Common myeloid progenitor, CD34-positive (primary cell): ENCODE measurements around the gene PIGH.

Experiments used
- CTCF ChIA-PET: fragments of 350-600 bp; sonication (Branson Sonifier 250); formaldehyde crosslinking; loops from one replicate; lab custom pipeline; 2021; ENCODE audit warnings: antibody characterized with exemption; lab: Charles Lee
- POLR2A ChIA-PET: fragments of 350-600 bp; sonication (Branson Sonifier 250); formaldehyde crosslinking; loops from one replicate; lab custom pipeline; 2021; ENCODE audit warnings: antibody characterized with exemption; lab: Charles Lee
- DNase-seq, 3 donors: peaks; one replicate each; pipeline versions ENCODE4 v3.0.0 to v3.0.0-alpha.2; 2013
- H3K27ac ChIP-seq, 2 experiments: 1 replicate in 1 of 2; 2 replicates in 1 of 2; pipeline ENCODE4 v1.7.0; 2013; ENCODE audit warnings: inconsistent platforms in 2 of 2, low read length in 2 of 2, mild to moderate bottlenecking in 2 of 2, low read depth in 1 of 2, moderate library complexity in 1 of 2; ENCODE audit not compliant: severe bottlenecking in 2 of 2, insufficient read depth in 1 of 2, poor library complexity in 1 of 2
- H3K27me3 ChIP-seq, 5 experiments: replicated peaks in 2 of 5; 1 replicate in 3 of 5; 2 replicates in 2 of 5; pipeline versions ENCODE4 v1.6.1 to v1.7.0; 2013; ENCODE audit warnings: low read length in 4 of 5, mild to moderate bottlenecking in 2 of 5, moderate library complexity in 2 of 5, inconsistent platforms in 1 of 5; ENCODE audit not compliant: insufficient read depth in 5 of 5, control insufficient read depth in 4 of 5
- H3K36me3 ChIP-seq, 4 experiments: 1 replicate in 2 of 4; 2 replicates in 2 of 4; pipeline versions ENCODE4 v1.6.1 to v1.7.0; 2013; ENCODE audit warnings: low read length in 3 of 4, control low read depth in 1 of 4, mild to moderate bottlenecking in 1 of 4; ENCODE audit not compliant: control insufficient read depth in 4 of 4, insufficient read depth in 4 of 4
- H3K4me1 ChIP-seq, 4 experiments: 1 replicate in 3 of 4; 2 replicates in 1 of 4; pipeline versions ENCODE4 v1.6.1 to v1.7.1; 2013; ENCODE audit warnings: low read length in 3 of 4, mild to moderate bottlenecking in 3 of 4, control low read depth in 1 of 4, inconsistent platforms in 1 of 4, moderate library complexity in 1 of 4; ENCODE audit not compliant: control insufficient read depth in 4 of 4, insufficient read depth in 4 of 4; ENCODE audit errors: control extremely low read depth in 1 of 4
- H3K4me3 ChIP-seq, 7 experiments: 1 replicate in 4 of 7; 2 replicates in 3 of 7; pipeline versions ENCODE4 v1.5.1 to v1.7.0; 2013; ENCODE audit warnings: mild to moderate bottlenecking in 7 of 7, low read length in 6 of 7, moderate library complexity in 6 of 7, inconsistent platforms in 2 of 7, low read depth in 2 of 7, control low read depth in 1 of 7; ENCODE audit not compliant: insufficient read depth in 4 of 7, control insufficient read depth in 1 of 7; ENCODE audit errors: extremely low read depth in 1 of 7
- H3K9me3 ChIP-seq, 5 experiments: 1 replicate in 4 of 5; 2 replicates in 1 of 5; pipeline versions ENCODE4 v1.6.1 to v1.7.1; 2013; ENCODE audit warnings: low read length in 4 of 5, mild to moderate bottlenecking in 2 of 5, inconsistent platforms in 1 of 5, low read depth in 1 of 5, moderate library complexity in 1 of 5; ENCODE audit not compliant: control insufficient read depth in 4 of 5, insufficient read depth in 2 of 5; ENCODE audit errors: control extremely low read depth in 1 of 5
- WGBS: methylation state at CpG from one replicate; pipeline ENCODE4 v1.1.5; 2013; ENCODE audit not compliant: insufficient coverage; 5-methylcytosine and 5-hydroxymethylcytosine counted together

PIGH gene

DNA sequence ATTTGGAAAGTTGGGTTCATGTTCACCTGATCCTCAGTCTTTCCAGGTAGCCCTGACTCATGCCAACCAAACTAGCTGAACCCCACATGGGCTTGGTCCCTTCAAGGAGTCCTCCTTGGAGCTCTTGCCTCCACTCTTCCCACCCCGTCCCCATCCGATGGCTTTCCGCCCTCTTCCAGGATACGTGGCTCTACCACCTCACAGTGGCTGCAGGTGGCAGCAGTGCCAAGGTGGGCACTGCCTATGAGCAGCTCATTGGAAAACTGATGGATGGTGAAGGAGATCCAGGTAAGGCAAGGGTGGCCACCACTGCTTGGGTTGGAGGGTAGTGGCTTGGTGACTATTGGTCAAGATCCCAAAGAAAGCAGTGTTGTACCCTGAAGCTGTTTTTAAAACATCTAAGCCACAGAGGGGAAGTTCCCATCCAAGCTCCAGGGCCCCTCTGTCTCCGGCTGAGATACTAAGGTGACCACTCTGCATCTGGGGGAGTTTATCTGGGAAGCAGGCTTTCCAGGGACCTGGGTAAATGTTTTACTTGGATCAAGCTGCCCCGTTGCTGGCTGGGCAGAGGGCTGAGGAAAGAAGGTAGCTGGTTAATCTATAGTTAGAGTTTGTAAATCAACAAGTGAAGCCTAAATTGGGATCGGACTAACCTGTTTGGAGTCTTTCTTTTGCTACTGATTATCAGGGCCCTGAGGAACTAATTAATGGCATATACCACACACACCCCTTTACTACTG, 23.7 kb downstream of the PIGH start:
- Histone ChIP-seq H3K4me3 (no peak overlapping the region), H3K9me3 (no peaks in the 10 kb centered on the region), H3K27me3 (peaks cover 0 to 10% (median 0%) of the 10 kb centered on the region in 5 experiments), H3K4me1 (no peaks in the 10 kb centered on the region), H3K27ac (no peak overlapping the region), H3K36me3 (no peaks in the 10 kb centered on the region)
- POLR2A ChIA-PET: no interaction called here
- no peak for DNase-seq
- CTCF ChIA-PET: interaction anchor here (0.8 to 12.2 kb wide), 9 partner anchors 8 to 148 kb away, joined by 3 to 131 read pairs (median 4); partner anchors contain the start of gene TMEM229B
- WGBS: 98% methylated on average over 6 of the region's 7 CpGs

DNA sequence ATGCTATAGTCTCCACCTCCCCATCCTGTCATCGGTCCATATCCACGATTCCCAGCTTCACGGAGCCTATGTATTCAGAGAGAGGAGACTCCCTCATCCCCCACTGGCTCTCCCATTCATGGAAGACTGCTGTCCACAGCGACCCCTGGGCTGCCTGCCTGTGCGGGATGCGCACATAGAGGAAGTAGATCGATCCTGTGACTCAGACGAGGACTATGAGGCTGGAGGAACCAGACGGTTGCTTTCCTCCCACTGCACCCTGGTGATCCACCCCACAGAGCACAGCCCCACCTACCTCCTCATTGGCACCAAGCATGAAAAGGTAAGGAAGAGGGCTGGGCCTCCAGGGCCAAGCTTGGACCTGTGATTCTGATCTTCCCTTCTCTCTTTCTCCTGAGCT, 24.4 kb downstream of the PIGH start:
- H3K27ac ChIP-seq: no peak overlapping the region
- ChIA-PET CTCF (interaction anchor here (1.0 to 12.2 kb wide), 7 partner anchors 9 to 147 kb away, joined by 3 to 131 read pairs (median 5); partner anchors contain the start of gene TMEM229B), POLR2A (no interaction called here)
- 78% methylated on average over 8 of the region's 9 CpGs for WGBS
- no peaks in the 10 kb centered on the region for H3K9me3 ChIP-seq
- peak in 2 of 3 donors; percentile 40 to 54 for DNase-seq
- H3K36me3 ChIP-seq: no peaks in the 10 kb centered on the region
- H3K4me1 ChIP-seq: no peaks in the 10 kb centered on the region
- no peak overlapping the region for H3K4me3 ChIP-seq
- peaks cover 0 to 10% (median 0%) of the 10 kb centered on the region in 5 experiments for H3K27me3 ChIP-seq

DNA sequence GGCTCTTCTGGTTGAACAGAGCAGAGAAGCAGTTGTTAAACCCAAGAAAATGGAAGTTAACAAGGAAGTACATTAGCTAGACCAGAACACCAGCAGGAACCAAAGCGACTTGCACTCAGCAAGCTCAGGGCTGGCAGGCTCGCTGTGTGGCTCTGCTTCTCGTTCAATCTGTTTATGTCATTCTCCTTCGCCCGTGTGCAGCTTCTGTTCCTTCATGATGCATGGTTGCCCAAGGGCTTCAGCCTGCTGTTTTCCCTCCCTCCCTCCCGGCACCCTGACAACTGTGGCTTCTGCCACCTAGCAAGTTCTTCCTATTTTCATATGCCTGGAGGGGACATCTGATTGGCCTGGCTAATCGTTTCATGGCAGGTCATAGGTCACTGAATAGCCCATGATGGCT, 25.3 kb downstream of the PIGH start:
- Histone ChIP-seq H3K27ac (no peak overlapping the region), H3K9me3 (no peaks in the 10 kb centered on the region), H3K27me3 (peaks cover 0 to 6% (median 0%) of the 10 kb centered on the region in 5 experiments), H3K4me1 (no peaks in the 10 kb centered on the region), H3K36me3 (no peaks in the 10 kb centered on the region), H3K4me3 (no peak overlapping the region)
- no peak for DNase-seq
- CTCF ChIA-PET: interaction anchor here (4.8 to 12.5 kb wide), 3 partner anchors 19 to 146 kb away, joined by 25 to 131 read pairs (median 94); no protein-coding TSS in a partner anchor
- POLR2A ChIA-PET: no interaction called here
- 94% methylated on average over 7 of the region's 7 CpGs for WGBS

DNA sequence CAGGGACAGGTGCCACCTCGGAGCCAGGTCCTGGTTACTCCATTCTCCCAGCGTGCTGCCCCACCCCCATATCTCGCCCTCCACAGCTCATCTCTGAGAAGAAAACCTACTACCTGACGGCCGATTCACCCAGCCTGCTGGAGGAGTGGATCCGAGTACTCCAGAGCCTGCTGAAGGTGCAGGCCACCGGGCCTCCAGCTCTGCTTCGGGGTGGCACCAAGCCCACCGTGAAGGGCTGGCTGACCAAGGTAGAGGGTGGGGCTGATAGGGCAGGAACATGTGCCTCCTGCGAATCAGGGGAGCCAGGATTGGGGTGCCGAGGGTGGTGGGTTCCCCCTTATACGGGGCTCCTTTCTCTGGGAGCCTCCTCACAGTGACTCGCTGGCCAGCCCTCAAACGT, 25.9 kb downstream of the PIGH start:
- no peaks in the 10 kb centered on the region for H3K9me3 ChIP-seq
- WGBS: 97% methylated on average over 9 of the region's 14 CpGs
- H3K36me3 ChIP-seq: no peaks in the 10 kb centered on the region
- CTCF ChIA-PET: interaction anchor here (4.8 to 13.1 kb wide), 4 partner anchors 8 to 145 kb away, joined by 25 to 238 read pairs (median 94); no protein-coding TSS in a partner anchor
- POLR2A ChIA-PET: no interaction called here
- H3K4me1 ChIP-seq: no peaks in the 10 kb centered on the region
- H3K27me3 ChIP-seq: peaks cover 0 to 6% (median 0%) of the 10 kb centered on the region in 5 experiments
- DNase-seq: no peak
- H3K27ac ChIP-seq: no peak overlapping the region
- no peak overlapping the region for H3K4me3 ChIP-seq

DNA sequence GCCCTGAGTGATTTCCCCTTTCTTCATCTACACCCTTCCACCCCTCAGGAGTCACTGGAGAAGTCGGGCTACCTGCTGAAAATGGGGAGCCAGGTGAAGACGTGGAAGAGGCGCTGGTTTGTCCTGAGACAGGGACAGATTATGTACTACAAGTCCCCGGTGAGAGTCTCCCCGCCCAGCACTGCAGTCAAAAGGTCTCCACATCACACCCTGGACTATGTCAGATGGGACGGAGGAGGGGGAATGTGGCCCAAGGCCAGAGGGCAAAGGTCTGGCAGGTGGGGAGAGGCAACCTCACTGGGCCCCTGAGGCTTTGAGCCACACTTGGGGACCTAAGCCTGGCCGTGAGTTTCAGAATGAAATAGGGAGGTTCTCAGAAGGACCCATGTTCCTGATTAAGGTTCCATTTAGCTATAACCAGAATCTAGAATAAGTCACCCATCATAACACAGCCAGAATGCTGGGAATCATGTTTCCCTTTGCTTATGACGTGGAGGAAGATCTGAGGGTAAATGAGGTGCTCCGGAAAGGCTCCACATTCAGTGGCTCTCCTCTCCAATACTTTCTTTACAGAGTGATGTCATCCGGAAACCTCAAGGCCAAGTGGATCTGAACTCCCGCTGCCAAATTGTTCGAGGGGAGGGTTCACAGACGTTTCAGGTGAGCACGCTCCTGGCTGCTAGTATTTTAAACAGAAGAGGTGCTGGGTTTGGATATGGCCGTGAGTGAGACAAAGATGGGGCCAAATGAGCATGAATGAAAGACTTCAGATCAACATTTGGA, 26.6 kb downstream of the PIGH start:
- Histone ChIP-seq H3K36me3 (no peaks in the 10 kb centered on the region), H3K27ac (no peak overlapping the region), H3K9me3 (no peaks in the 10 kb centered on the region), H3K4me3 (no peak overlapping the region), H3K4me1 (no peaks in the 10 kb centered on the region), H3K27me3 (peaks cover 0 to 6% (median 0%) of the 10 kb centered on the region in 5 experiments)
- WGBS: 97% methylated on average over 10 of the region's 15 CpGs
- CTCF ChIA-PET: interaction anchor here (1.2 to 13.1 kb wide), 7 partner anchors 9 to 145 kb away, joined by 3 to 238 read pairs (median 78); no protein-coding TSS in a partner anchor
- DNase-seq: no peak
- POLR2A ChIA-PET: no interaction called here

DNA sequence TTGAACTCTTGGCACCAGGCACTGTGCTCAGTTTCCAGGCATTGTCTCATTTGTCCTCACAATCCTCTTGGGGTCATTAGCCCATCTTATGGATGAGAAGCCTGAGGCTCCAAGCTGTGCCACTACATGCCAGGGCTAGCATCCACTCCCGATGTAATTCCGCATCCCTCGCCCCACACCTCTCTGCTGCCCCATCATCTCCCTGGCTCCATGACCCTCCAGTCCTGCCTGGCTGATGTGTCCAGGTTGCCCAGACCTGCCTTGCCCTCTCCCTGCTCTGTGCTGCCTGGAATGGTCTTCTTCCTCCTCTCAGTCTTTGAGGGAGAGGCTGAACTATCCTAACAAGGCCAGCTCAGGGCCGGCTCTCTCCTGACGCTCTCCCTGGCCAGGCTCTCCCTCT, 27.5 kb downstream of the PIGH start:
- 96% methylated on average over 4 of the region's 5 CpGs for WGBS
- ChIA-PET CTCF (interaction anchor here (0.8 to 13.1 kb wide), 14 partner anchors 10 to 156 kb away, joined by 3 to 238 read pairs (median 12); partner anchors contain the start of gene PLEKHH1), POLR2A (no interaction called here)
- Histone ChIP-seq H3K27me3 (peaks cover 0 to 7% (median 0%) of the 10 kb centered on the region in 5 experiments), H3K9me3 (no peaks in the 10 kb centered on the region), H3K4me1 (no peaks in the 10 kb centered on the region), H3K36me3 (no peaks in the 10 kb centered on the region), H3K27ac (no peak overlapping the region), H3K4me3 (no peak overlapping the region)
- DNase-seq: no peak
